Activated T-cell treated with anti-CD3 and anti-CD28 coated beads for 24 hours (primary cell): ENCODE data around the gene TMEM218.
"Not testable (repeated sequence)": the region's sequence is repeated elsewhere in the genome, so short reads cannot be mapped to it uniquely, and the experiment has no call there.

Experiments used
- DNase-seq: peaks from one replicate; pipeline ENCODE4 v3.0.0-alpha.2; 2020; ENCODE audit warnings: low read depth

Gene TMEM218

GRCh38 chr11:125090151-125090550, 21.3 kb downstream of the TMEM218 start:
- not testable (repeated sequence) for DNase-seq

- DNase-seq: not testable (repeated sequence)
Observed at GRCh38 chr11:125089481-125089880, 21.9 kb downstream of the TMEM218 start.

GRCh38 chr11:125088576-125089455, 22.6 kb downstream of the TMEM218 start:
- DNase-seq: no peak

- no peak for DNase-seq
Observed at GRCh38 chr11:125088123-125088522, 23.3 kb downstream of the TMEM218 start.

- DNase-seq: no peak
Observed at GRCh38 chr11:125086633-125087296, 24.7 kb downstream of the TMEM218 start.

- DNase-seq: no peak
Observed at GRCh38 chr11:125085301-125086081, 25.9 kb downstream of the TMEM218 start.

- no peak for DNase-seq
Observed at GRCh38 chr11:125084761-125085231, 26.6 kb downstream of the TMEM218 start.

- DNase-seq: no peak
Observed at GRCh38 chr11:125084057-125084416, 27.4 kb downstream of the TMEM218 start.

GRCh38 chr11:125083312-125084056, 27.9 kb downstream of the TMEM218 start:
- no peak for DNase-seq

- no peak for DNase-seq
Observed at GRCh38 chr11:125082611-125083311, 28.7 kb downstream of the TMEM218 start.

GRCh38 chr11:125082040-125082439, 29.4 kb downstream of the TMEM218 start:
- no peak for DNase-seq

- DNase-seq: no peak
Observed at GRCh38 chr11:125081098-125081798, 30.2 kb downstream of the TMEM218 start.

GRCh38 chr11:125080531-125080911, 30.9 kb downstream of the TMEM218 start:
- no peak for DNase-seq

- DNase-seq: no peak
Observed at GRCh38 chr11:125079878-125080530, 31.4 kb downstream of the TMEM218 start.

- no peak for DNase-seq
Observed at GRCh38 chr11:125079151-125079877, 32.1 kb downstream of the TMEM218 start.

- no peak for DNase-seq
Observed at GRCh38 chr11:125078516-125079140, 32.8 kb downstream of the TMEM218 start.

- DNase-seq: no peak
Observed at GRCh38 chr11:125078016-125078415, 33.4 kb downstream of the TMEM218 start.

- DNase-seq: no peak
Observed at GRCh38 chr11:125076378-125076945, 35.0 kb downstream of the TMEM218 start.
